A549 (cell line): ENCODE data around the gene ZNF382. TPM values are rescaled to one million over a fixed set of nuclear protein-coding genes. Genes with fewer than 3 reads are reported as not detected.

Experiments used
- ATAC-seq, 2 experiments: fragments of 200-7000 bp in 1 of 2; fragments of >200 bp in 1 of 2; cut with Nextera tagmentation in 1 of 2; cut with Tn5 transposase in 1 of 2; 3 replicates each; pipeline versions ENCODE4 v1.8.0 to v1.9.1; 2018 to 2020; ENCODE audit warnings: mild to moderate bottlenecking in 1 of 2, moderate library complexity in 1 of 2
- CTCF ChIA-PET: fragments of 300-600 bp; sonication (Branson Sonifier 250); formaldehyde crosslinking; extraction: SDS; loops from one replicate; lab custom pipeline; 2021; ENCODE audit warnings: antibody characterized with exemption, inconsistent platforms; lab: Yijun Ruan, JAX
- POLR2A ChIA-PET: fragments of 350-600 bp; formaldehyde crosslinking; extraction: SDS; loops from one replicate; lab custom pipeline; 2021; ENCODE audit warnings: antibody characterized with exemption, inconsistent platforms; lab: Yijun Ruan, JAX
- DNase-seq, 2 experiments: peaks; one replicate each; pipeline versions ENCODE4 v3.0.0 to v3.0.0-alpha.2; 2011 to 2016; ENCODE audit warnings: low read depth in 1 of 2, low spot score in 1 of 2
- FAIRE-seq: peaks from 2 replicates; lab custom pipeline; 2011; peaks lifted over from hg19 to GRCh38; lab: Jason Lieb, UNC
- H3K27ac ChIP-seq, 2 experiments: fragments of >200 bp; sonication (Bioruptor Twin); formaldehyde crosslinking; 3 replicates each; pipeline ENCODE4 v1.5.1; 2016 to 2017
- H3K4me1 ChIP-seq: fragments of >200 bp; sonication (Bioruptor Twin); formaldehyde crosslinking; 3 replicates; pipeline ENCODE4 v1.6.1; 2016
- H3K4me2 ChIP-seq: fragments of >200 bp; sonication (Bioruptor Twin); formaldehyde crosslinking; 3 replicates; pipeline ENCODE4 v1.6.1; 2016
- H3K4me3 ChIP-seq: fragments of >200 bp; sonication (Bioruptor Twin); formaldehyde crosslinking; 3 replicates; pipeline ENCODE4 v1.5.1; 2016
- H3K9me3 ChIP-seq: fragments of >200 bp; sonication (Bioruptor Twin); formaldehyde crosslinking; 3 replicates; pipeline ENCODE4 v1.6.1; 2016
- ATOH8 ChIP-seq: fragments of 250-450 bp; sonication (Bioruptor Pico); IDR thresholded peaks from 2 replicates; pipeline ENCODE4 v1.5.0; 2020; ENCODE audit warnings: low read depth, mild to moderate bottlenecking, moderate library complexity
- CBX2 ChIP-seq: fragments of 200-600 bp; sonication (generic); IDR thresholded peaks from 2 replicates; pipeline ENCODE4 v1.6.1; 2016; ENCODE audit warnings: low read depth, mild to moderate bottlenecking, borderline replicate concordance
- CBX8 ChIP-seq: fragments of 200-600 bp; sonication (generic); IDR thresholded peaks from 2 replicates; pipeline ENCODE4 v1.6.1; 2016
- CEBPB ChIP-seq, 2 experiments: fragments of >200 bp in 1 of 2; sonication (Bioruptor Twin) in 1 of 2; formaldehyde crosslinking in 1 of 2; IDR thresholded peaks; 2 replicates each; pipeline ENCODE4 v1.6.1; 2012 to 2016
- CHD2 ChIP-seq: fragments of 150-350 bp; IDR thresholded peaks from 2 replicates; pipeline ENCODE4 v1.6.1; 2014; ENCODE audit warnings: low read length; ENCODE audit not compliant: partially characterized antibody
- CTCF ChIP-seq: fragments of >200 bp; sonication (Bioruptor Twin); formaldehyde crosslinking; IDR thresholded peaks from 3 replicates; pipeline ENCODE4 v1.5.1; 2016
- E2F6 ChIP-seq: IDR thresholded peaks from 2 replicates; pipeline ENCODE4 v1.6.1; 2012; ENCODE audit warnings: low read depth, borderline replicate concordance
- ESRRA ChIP-seq: fragments of 150-350 bp; IDR thresholded peaks from 2 replicates; pipeline ENCODE4 v1.6.1; 2014; ENCODE audit warnings: mild to moderate bottlenecking, low read length, borderline replicate concordance
- FOSB ChIP-seq: fragments of 250-450 bp; sonication (Bioruptor Pico); IDR thresholded peaks from 2 replicates; pipeline ENCODE4 v1.5.0; 2020; ENCODE audit warnings: mild to moderate bottlenecking, moderate library complexity
- FOSL2 ChIP-seq, 2 experiments: fragments of 450-650 bp in 1 of 2; fragments of >200 bp in 1 of 2; sonication (Bioruptor Twin) in 1 of 2; formaldehyde crosslinking; IDR thresholded peaks; 2 replicates each; pipeline versions ENCODE4 v1.5.0 to v1.6.1; 2016 to 2020; ENCODE audit warnings: mild to moderate bottlenecking in 1 of 2, moderate library complexity in 1 of 2
- HEYL ChIP-seq: fragments of 250-450 bp; sonication (Bioruptor Pico); IDR thresholded peaks from 2 replicates; pipeline ENCODE4 v1.8.0; 2021; ENCODE audit warnings: mild to moderate bottlenecking, moderate library complexity
- HOXB5 ChIP-seq: fragments of 250-450 bp; sonication (Bioruptor Pico); IDR thresholded peaks from 2 replicates; pipeline ENCODE4 v1.5.0; 2020; ENCODE audit warnings: mild to moderate bottlenecking, moderate library complexity
- JUNB ChIP-seq: fragments of >200 bp; sonication (Bioruptor Twin); formaldehyde crosslinking; IDR thresholded peaks from 2 replicates; pipeline ENCODE4 v1.6.1; 2016
- KDM1A ChIP-seq: fragments of 200-600 bp; sonication (generic); IDR thresholded peaks from 2 replicates; pipeline ENCODE4 v1.6.1; 2016; ENCODE audit warnings: low read depth, mild to moderate bottlenecking
- MAX ChIP-seq: IDR thresholded peaks from 2 replicates; pipeline ENCODE4 v1.6.1; 2012
- MYC ChIP-seq: IDR thresholded peaks from 2 replicates; pipeline ENCODE4 v1.6.1; 2012; ENCODE audit warnings: mild to moderate bottlenecking, inconsistent platforms, low read length, improper control_type of control experiment, borderline replicate concordance
- NFE2L2 ChIP-seq: fragments of 150-350 bp; conservative IDR thresholded peaks from 2 replicates; pipeline ENCODE4 v1.6.1; 2014; ENCODE audit warnings: low read length
- PBX3 ChIP-seq: IDR thresholded peaks from 2 replicates; pipeline ENCODE4 v1.6.1; 2012
- POLR2A ChIP-seq: IDR thresholded peaks from 2 replicates; pipeline ENCODE4 v1.6.1; 2012; ENCODE audit warnings: mild to moderate bottlenecking, low read length
- POLR2AphosphoS2 ChIP-seq: conservative IDR thresholded peaks from 2 replicates; pipeline ENCODE4 v1.6.1; 2012; ENCODE audit warnings: low read length, improper control_type of control experiment, inconsistent platforms
- RFX5 ChIP-seq: fragments of 450-650 bp; IDR thresholded peaks from 2 replicates; pipeline ENCODE4 v1.7.1; 2014; ENCODE audit warnings: antibody characterized with exemption, mild to moderate bottlenecking, moderate library complexity
- RNF2 ChIP-seq: fragments of 200-600 bp; sonication (generic); IDR thresholded peaks from 2 replicates; pipeline ENCODE4 v1.6.1; 2016; ENCODE audit warnings: low read depth, mild to moderate bottlenecking, antibody characterized with exemption, moderate library complexity, borderline replicate concordance
- SREBF2 ChIP-seq: fragments of 450-650 bp; IDR thresholded peaks from 2 replicates; pipeline ENCODE4 v1.6.1; 2014; ENCODE audit warnings: mild to moderate bottlenecking, moderate library complexity
- TFCP2L1 ChIP-seq: fragments of 250-450 bp; sonication (Bioruptor Pico); IDR thresholded peaks from 2 replicates; pipeline ENCODE4 v1.5.0; 2021; ENCODE audit warnings: mild to moderate bottlenecking
- TP53 ChIP-seq: fragments of 250-450 bp; sonication (Bioruptor Pico); IDR thresholded peaks from 2 replicates; pipeline ENCODE4 v1.5.0; 2021; ENCODE audit warnings: mild to moderate bottlenecking, moderate library complexity
- ZNF302 ChIP-seq: fragments of 250-450 bp; sonication (Bioruptor Pico); IDR thresholded peaks from 2 replicates; pipeline ENCODE4 v1.9.0; 2021; ENCODE audit warnings: inconsistent platforms, mild to moderate bottlenecking, moderate library complexity
- WGBS: methylation state at CpG from one replicate; pipeline ENCODE4 v1.1.6; 2017; ENCODE audit errors: missing lambda C conversion rate; 5-methylcytosine and 5-hydroxymethylcytosine counted together
- polyA plus RNA-seq, 4 experiments: library from polyadenylated mRNA; depleted of rRNA in 3 of 4; stranded (reverse); fragments of >200 nt; fragmentation: RNase III in 1 of 4; extraction: RNeasy Plus Mini Kit Qiagen cat#74134 plus additional on column Dnase treatment in 1 of 4; gene quantifications; 2 replicates in 3 of 4; 3 replicates in 1 of 4; pipeline ENCODE4 v1.2.3, GENCODE V29; 2011 to 2017

Gene ZNF382
- polyA plus RNA-seq, 2 of the 4 experiments (the other 2 are of a cell fraction), result 0.08 to 0.30 TPM

GRCh38 chr19:36573020-36573894, 31.9 kb upstream of the ZNF382 start, which contains the start of gene ZNF529 (continued):
- TF ChIP-seq ATOH8 (CRISPR knock-in tag) (peak; percentile 83; the same call in 1 of the 2 replicates), MAX (peak; percentile 99), E2F6 (peak; percentile 97), POLR2AphosphoS2 (no peak), JUNB (no peak), CBX2 (no peak), ESRRA (no peak)

GRCh38 chr19:36573895-36574720, 31.0 kb upstream of the ZNF382 start:
- no peak for FAIRE-seq
- POLR2A ChIA-PET, result interaction anchor here (1.2 to 1.9 kb wide), 3 partner anchors 46 to 113 kb away, joined by 3 to 21 read pairs (median 18); partner anchors contain the start of genes ZNF260 and ZNF566
- Histone ChIP-seq H3K9me3 (peaks cover 95% of the 10 kb centered on the region), H3K4me3 (peak overlapping the region; percentile 71), H3K27ac (peak overlapping the region; percentile 72 to 86), H3K4me1 (no peaks in the 10 kb centered on the region), H3K4me2 (peak overlapping the region; percentile 65)
- 63% methylated on average over 18 of the region's 18 CpGs for WGBS
- ATAC-seq, result peak; percentile 6 to 25; a peak in 4 of 6 replicates
- DNase-seq, result peak; percentile 31 to 48
- CTCF ChIA-PET, result interaction anchor here (0.6 to 1.2 kb wide), 2 partner anchors 21 to 238 kb away, joined by 3 read pairs; no protein-coding TSS in a partner anchor
- 0 out of 2 replicates have a peak, but pooled peaks have one; percentile 30 for TF ChIP-seq HEYL (CRISPR knock-in tag)
- TF ChIP-seq SREBF2, result no peak
- no peak for TF ChIP-seq KDM1A
- TF ChIP-seq TFCP2L1, result no peak
- TF ChIP-seq TP53 (CRISPR knock-in tag), result no peak
- TF ChIP-seq, all 56 proteins: peak for 1

- Histone ChIP-seq H3K4me2 (no peak overlapping the region), H3K27ac (no peak overlapping the region), H3K9me3 (peaks cover 95% of the 10 kb centered on the region), H3K4me3 (no peak overlapping the region), H3K4me1 (no peaks in the 10 kb centered on the region)
- peak; percentile 84 for FAIRE-seq
- ATAC-seq, result no peak
- DNase-seq, result no peak
- 84% methylated on average over 2 of the region's 2 CpGs for WGBS
- TF ChIP-seq POLR2A (no peak), HOXB5 (CRISPR knock-in tag) (no peak), RNF2 (no peak), CTCF (no peak), PBX3 (no peak), NFE2L2 (no peak), RFX5 (no peak), FOSB (no peak), MYC (no peak), ZNF302 (CRISPR knock-in tag) (no peak), FOSL2 (IDR thresholded peaks at IDR 0.05) (no peak), FOSL2 (CRISPR knock-in tag; IDR thresholded peaks at IDR 0.05) (no peak), CBX8 (no peak), CEBPB (IDR thresholded peaks at IDR 0.05) (no peak), ESRRA (no peak), MAX (no peak), CBX2 (no peak), CHD2 (no peak), JUNB (no peak)
- ChIA-PET CTCF (interaction anchor here (0.6 kb wide), 1 partner anchor 238 kb away, joined by 3 read pairs; no protein-coding TSS in a partner anchor), POLR2A (no interaction called here)
Observed at GRCh38 chr19:36574741-36575140, 30.4 kb upstream of the ZNF382 start.
